ENCODE measurements around the gene CLTRN.
"Not testable (repeated sequence)": the region's sequence is repeated elsewhere in the genome, so short reads cannot be mapped to it uniquely, and the experiment has no call there.

The CLTRN gene

GRCh38 chrX:15654804-15655203, 9.8 kb downstream of the CLTRN start:
- H3K4me3 ChIP-seq (ENCODE audit: insufficient read depth, low read depth, low read length, poor library complexity, severe bottlenecking); H3K36me3 ChIP-seq (ENCODE audit: control insufficient read depth, insufficient read depth, low read length); H3K27me3 ChIP-seq (replicated peaks; ENCODE audit: control insufficient read depth, insufficient read depth, low read length, poor library complexity, severe bottlenecking); H3K27ac ChIP-seq (ENCODE audit: insufficient read depth, low read length, poor library complexity, severe bottlenecking); DNase-seq; H3K4me1 ChIP-seq (ENCODE audit: control insufficient read depth, insufficient read depth, low read length, poor library complexity, severe bottlenecking); H3K9me3 ChIP-seq (ENCODE audit: control insufficient read depth, low read length): not testable (repeated sequence)

GRCh38 chrX:15653961-15654360, 10.6 kb downstream of the CLTRN start:
- no peaks in the 10 kb centered on the region for H3K9me3 ChIP-seq (ENCODE audit: control insufficient read depth, low read length)
- no peaks in the 10 kb centered on the region for H3K27me3 ChIP-seq (replicated peaks; ENCODE audit: control insufficient read depth, insufficient read depth, low read length, poor library complexity, severe bottlenecking)
- no peaks in the 10 kb centered on the region for H3K36me3 ChIP-seq (ENCODE audit: control insufficient read depth, insufficient read depth, low read length)
- no peak for DNase-seq
- H3K27ac ChIP-seq (ENCODE audit: insufficient read depth, low read length, poor library complexity, severe bottlenecking), result no peak overlapping the region
- no peak overlapping the region for H3K4me3 ChIP-seq (ENCODE audit: insufficient read depth, low read depth, low read length, poor library complexity, severe bottlenecking)
- H3K4me1 ChIP-seq (ENCODE audit: control insufficient read depth, insufficient read depth, low read length, poor library complexity, severe bottlenecking), result no peaks in the 10 kb centered on the region

- DNase-seq; H3K27me3 ChIP-seq (replicated peaks; ENCODE audit: control insufficient read depth, insufficient read depth, low read length, poor library complexity, severe bottlenecking); H3K36me3 ChIP-seq (ENCODE audit: control insufficient read depth, insufficient read depth, low read length); H3K9me3 ChIP-seq (ENCODE audit: control insufficient read depth, low read length); H3K4me3 ChIP-seq (ENCODE audit: insufficient read depth, low read depth, low read length, poor library complexity, severe bottlenecking); H3K4me1 ChIP-seq (ENCODE audit: control insufficient read depth, insufficient read depth, low read length, poor library complexity, severe bottlenecking); H3K27ac ChIP-seq (ENCODE audit: insufficient read depth, low read length, poor library complexity, severe bottlenecking): not testable (repeated sequence)
These were observed 17.1 kb downstream of the CLTRN start for GRCh38 chrX:15647510-15647909.

GRCh38 chrX:15646543-15646942, 18.1 kb downstream of the CLTRN start:
- no peak for DNase-seq
- Histone ChIP-seq H3K9me3 (ENCODE audit: control insufficient read depth, low read length) (no peaks in the 10 kb centered on the region), H3K36me3 (ENCODE audit: control insufficient read depth, insufficient read depth, low read length) (no peaks in the 10 kb centered on the region), H3K4me1 (ENCODE audit: control insufficient read depth, insufficient read depth, low read length, poor library complexity, severe bottlenecking) (no peaks in the 10 kb centered on the region), H3K4me3 (ENCODE audit: insufficient read depth, low read depth, low read length, poor library complexity, severe bottlenecking) (no peak overlapping the region), H3K27ac (ENCODE audit: insufficient read depth, low read length, poor library complexity, severe bottlenecking) (no peak overlapping the region), H3K27me3 (replicated peaks; ENCODE audit: control insufficient read depth, insufficient read depth, low read length, poor library complexity, severe bottlenecking) (no peaks in the 10 kb centered on the region)

- H3K27ac ChIP-seq (ENCODE audit: insufficient read depth, low read length, poor library complexity, severe bottlenecking), result no peak overlapping the region
- H3K27me3 ChIP-seq (replicated peaks; ENCODE audit: control insufficient read depth, insufficient read depth, low read length, poor library complexity, severe bottlenecking), result no peaks in the 10 kb centered on the region
- no peak overlapping the region for H3K4me3 ChIP-seq (ENCODE audit: insufficient read depth, low read depth, low read length, poor library complexity, severe bottlenecking)
- no peaks in the 10 kb centered on the region for H3K36me3 ChIP-seq (ENCODE audit: control insufficient read depth, insufficient read depth, low read length)
- H3K9me3 ChIP-seq (ENCODE audit: control insufficient read depth, low read length), result no peaks in the 10 kb centered on the region
- no peak for DNase-seq
- no peaks in the 10 kb centered on the region for H3K4me1 ChIP-seq (ENCODE audit: control insufficient read depth, insufficient read depth, low read length, poor library complexity, severe bottlenecking)
These were observed 18.6 kb downstream of the CLTRN start for GRCh38 chrX:15646031-15646430.

- Histone ChIP-seq H3K36me3 (ENCODE audit: control insufficient read depth, insufficient read depth, low read length) (no peaks in the 10 kb centered on the region), H3K27ac (ENCODE audit: insufficient read depth, low read length, poor library complexity, severe bottlenecking) (no peak overlapping the region), H3K4me1 (ENCODE audit: control insufficient read depth, insufficient read depth, low read length, poor library complexity, severe bottlenecking) (no peaks in the 10 kb centered on the region), H3K9me3 (ENCODE audit: control insufficient read depth, low read length) (no peaks in the 10 kb centered on the region), H3K27me3 (replicated peaks; ENCODE audit: control insufficient read depth, insufficient read depth, low read length, poor library complexity, severe bottlenecking) (no peaks in the 10 kb centered on the region), H3K4me3 (ENCODE audit: insufficient read depth, low read depth, low read length, poor library complexity, severe bottlenecking) (no peak overlapping the region)
- no peak for DNase-seq
These were observed 19.3 kb downstream of the CLTRN start for GRCh38 chrX:15645266-15645665.

GRCh38 chrX:15644560-15644872, 20.1 kb downstream of the CLTRN start:
- no peaks in the 10 kb centered on the region for H3K9me3 ChIP-seq (ENCODE audit: control insufficient read depth, low read length)
- no peaks in the 10 kb centered on the region for H3K36me3 ChIP-seq (ENCODE audit: control insufficient read depth, insufficient read depth, low read length)
- no peak overlapping the region for H3K27ac ChIP-seq (ENCODE audit: insufficient read depth, low read length, poor library complexity, severe bottlenecking)
- H3K4me1 ChIP-seq (ENCODE audit: control insufficient read depth, insufficient read depth, low read length, poor library complexity, severe bottlenecking), result no peaks in the 10 kb centered on the region
- H3K4me3 ChIP-seq (ENCODE audit: insufficient read depth, low read depth, low read length, poor library complexity, severe bottlenecking), result no peak overlapping the region
- H3K27me3 ChIP-seq (replicated peaks; ENCODE audit: control insufficient read depth, insufficient read depth, low read length, poor library complexity, severe bottlenecking), result no peaks in the 10 kb centered on the region
- no peak for DNase-seq

GRCh38 chrX:15643786-15644559, 20.6 kb downstream of the CLTRN start:
- H3K4me1 ChIP-seq (ENCODE audit: control insufficient read depth, insufficient read depth, low read length, poor library complexity, severe bottlenecking), result no peaks in the 10 kb centered on the region
- no peaks in the 10 kb centered on the region for H3K27me3 ChIP-seq (replicated peaks; ENCODE audit: control insufficient read depth, insufficient read depth, low read length, poor library complexity, severe bottlenecking)
- H3K9me3 ChIP-seq (ENCODE audit: control insufficient read depth, low read length), result no peaks in the 10 kb centered on the region
- no peak overlapping the region for H3K27ac ChIP-seq (ENCODE audit: insufficient read depth, low read length, poor library complexity, severe bottlenecking)
- DNase-seq, result no peak
- no peaks in the 10 kb centered on the region for H3K36me3 ChIP-seq (ENCODE audit: control insufficient read depth, insufficient read depth, low read length)
- H3K4me3 ChIP-seq (ENCODE audit: insufficient read depth, low read depth, low read length, poor library complexity, severe bottlenecking), result no peak overlapping the region

- Histone ChIP-seq H3K27ac (ENCODE audit: insufficient read depth, low read length, poor library complexity, severe bottlenecking) (no peak overlapping the region), H3K9me3 (ENCODE audit: control insufficient read depth, low read length) (no peaks in the 10 kb centered on the region), H3K4me3 (ENCODE audit: insufficient read depth, low read depth, low read length, poor library complexity, severe bottlenecking) (no peak overlapping the region), H3K27me3 (replicated peaks; ENCODE audit: control insufficient read depth, insufficient read depth, low read length, poor library complexity, severe bottlenecking) (no peaks in the 10 kb centered on the region), H3K36me3 (ENCODE audit: control insufficient read depth, insufficient read depth, low read length) (no peaks in the 10 kb centered on the region), H3K4me1 (ENCODE audit: control insufficient read depth, insufficient read depth, low read length, poor library complexity, severe bottlenecking) (no peaks in the 10 kb centered on the region)
- no peak for DNase-seq
These were observed 33.0 kb downstream of the CLTRN start for GRCh38 chrX:15631637-15632036.

- H3K4me3 ChIP-seq (ENCODE audit: insufficient read depth, low read depth, low read length, poor library complexity, severe bottlenecking), result no peak overlapping the region
- H3K9me3 ChIP-seq (ENCODE audit: control insufficient read depth, low read length), result no peaks in the 10 kb centered on the region
- no peak for DNase-seq
- H3K27ac ChIP-seq (ENCODE audit: insufficient read depth, low read length, poor library complexity, severe bottlenecking), result no peak overlapping the region
- H3K36me3 ChIP-seq (ENCODE audit: control insufficient read depth, insufficient read depth, low read length), result no peaks in the 10 kb centered on the region
- no peaks in the 10 kb centered on the region for H3K4me1 ChIP-seq (ENCODE audit: control insufficient read depth, insufficient read depth, low read length, poor library complexity, severe bottlenecking)
- H3K27me3 ChIP-seq (replicated peaks; ENCODE audit: control insufficient read depth, insufficient read depth, low read length, poor library complexity, severe bottlenecking), result no peaks in the 10 kb centered on the region
These were observed 41.6 kb downstream of the CLTRN start for GRCh38 chrX:15623054-15623453.
